Small intestine (tissue), 7 donors: ENCODE results near the gene TSEN15. TPM values are rescaled to one million over a fixed set of nuclear protein-coding genes. Genes with fewer than 3 reads are reported as not detected.

Experiments used
- DNase-seq, 2 donors: peaks; one replicate each; pipeline versions ENCODE4 v3.0.0 to v3.0.0-alpha.2; 2013
- FAIRE-seq: peaks from 2 replicates; lab custom pipeline; 2012; peaks lifted over from hg19 to GRCh38; lab: Jason Lieb, UNC
- H3K27ac ChIP-seq, 3 donors: one replicate each; pipeline ENCODE4 v1.5.1; 2013; ENCODE audit warnings: low read length in 2 of 3, mild to moderate bottlenecking in 2 of 3, control low read depth in 1 of 3, inconsistent platforms in 1 of 3, low read depth in 1 of 3, moderate library complexity in 1 of 3
- H3K27me3 ChIP-seq, 3 donors: one replicate each; pipeline ENCODE4 v1.6.1; 2013; ENCODE audit warnings: low read length in 3 of 3, inconsistent platforms in 1 of 3; ENCODE audit not compliant: control insufficient read depth in 3 of 3, insufficient read depth in 3 of 3
- H3K36me3 ChIP-seq, 3 donors: one replicate each; pipeline ENCODE4 v1.6.1; 2013; ENCODE audit warnings: low read length in 3 of 3, inconsistent platforms in 1 of 3, low read depth in 1 of 3, mild to moderate bottlenecking in 1 of 3, moderate library complexity in 1 of 3; ENCODE audit not compliant: control insufficient read depth in 3 of 3, insufficient read depth in 2 of 3
- H3K4me1 ChIP-seq, 3 donors: one replicate each; pipeline ENCODE4 v1.6.1; 2013; ENCODE audit warnings: low read length in 2 of 3, inconsistent platforms in 1 of 3, low read depth in 1 of 3, mild to moderate bottlenecking in 1 of 3, moderate library complexity in 1 of 3; ENCODE audit not compliant: control insufficient read depth in 3 of 3, insufficient read depth in 2 of 3
- H3K4me3 ChIP-seq, 3 donors: one replicate each; pipeline ENCODE4 v1.5.1; 2013; ENCODE audit warnings: low read length in 3 of 3, control low read depth in 1 of 3, inconsistent platforms in 1 of 3, low read depth in 1 of 3, mild to moderate bottlenecking in 1 of 3, moderate library complexity in 1 of 3
- H3K9me3 ChIP-seq, 2 donors: one replicate each; pipeline ENCODE4 v1.6.1; 2013; ENCODE audit warnings: low read depth in 1 of 2, low read length in 1 of 2; ENCODE audit not compliant: control insufficient read depth in 2 of 2, insufficient read depth in 1 of 2
- WGBS, 3 donors: extraction: QIAGEN DNeasy Blood & Tissue Kit; methylation state at CpG; one replicate each; pipeline ENCODE4 v1.1.7; 2013; 5-methylcytosine and 5-hydroxymethylcytosine counted together
- polyA plus RNA-seq, 4 donors: library from polyadenylated mRNA; stranded (reverse) in 3 of 4; unstranded in 1 of 4; fragments of 200-250 nt in 3 of 4; fragments of 120-200 nt in 1 of 4; gene quantifications; one replicate each; pipeline versions ENCODE4 v1.2.1 to v1.2.3, GENCODE V29; 2013
- donor health status: healthy with polysubstance abuse.
- donor health status: control.
- donor health status: control.
- donor health status: Bipolar disorder and iron deficiency.
- donor health status: healthy.

Gene TSEN15
- polyA plus RNA-seq, 4 donors = 7.6 to 25.3 (median 15.4) TPM

DNA sequence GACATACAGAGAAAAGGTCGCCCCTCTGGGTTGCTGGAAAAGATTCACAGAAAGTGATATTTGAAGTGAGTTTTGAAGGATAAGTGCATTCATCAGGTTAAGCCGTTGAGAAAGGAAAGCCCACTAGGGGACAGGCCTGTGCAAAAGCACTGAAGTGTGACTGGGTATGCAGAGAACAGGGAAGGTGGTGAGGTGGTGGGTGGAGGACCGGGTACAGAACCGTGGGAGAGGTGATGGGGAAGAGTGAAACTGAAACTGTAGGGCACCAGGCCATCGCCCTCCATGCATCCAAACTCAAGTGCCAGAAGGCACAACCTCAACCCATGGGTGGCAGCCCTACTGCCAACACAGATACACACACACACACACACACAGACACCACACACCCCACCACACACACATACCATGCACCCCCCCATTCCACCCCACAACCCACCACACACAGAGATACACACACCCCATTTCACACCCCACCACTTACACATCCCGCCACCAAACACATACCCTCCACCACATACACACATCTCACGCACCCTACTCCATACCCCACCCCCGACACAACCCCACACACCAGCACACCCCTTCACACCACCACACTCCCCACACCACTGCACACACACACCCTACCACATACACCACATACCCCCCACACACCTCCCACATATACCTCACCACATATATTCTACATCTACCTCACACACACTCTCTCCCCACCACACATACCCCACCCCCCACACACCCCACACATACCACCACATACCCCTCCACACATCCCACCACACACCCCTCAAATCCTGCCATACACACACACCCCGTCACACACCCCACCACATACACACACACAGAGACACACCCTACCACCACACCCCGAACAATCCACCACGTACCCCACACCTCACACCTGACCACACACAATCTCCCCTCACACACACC is 59.0 kb downstream of the TSEN15 start:
- 75 to 85% (median 77%) methylated on average over 11 of the region's 11 CpGs for WGBS, 3 donors
- no peaks in the 10 kb centered on the region for H3K4me1 ChIP-seq
- no peaks in the 10 kb centered on the region for H3K36me3 ChIP-seq
- H3K9me3 ChIP-seq = no peaks in the 10 kb centered on the region
- H3K27me3 ChIP-seq = no peaks in the 10 kb centered on the region
- DNase-seq = no peak
- no peak overlapping the region for H3K27ac ChIP-seq
- no peak overlapping the region for H3K4me3 ChIP-seq
- FAIRE-seq = no peak

DNA sequence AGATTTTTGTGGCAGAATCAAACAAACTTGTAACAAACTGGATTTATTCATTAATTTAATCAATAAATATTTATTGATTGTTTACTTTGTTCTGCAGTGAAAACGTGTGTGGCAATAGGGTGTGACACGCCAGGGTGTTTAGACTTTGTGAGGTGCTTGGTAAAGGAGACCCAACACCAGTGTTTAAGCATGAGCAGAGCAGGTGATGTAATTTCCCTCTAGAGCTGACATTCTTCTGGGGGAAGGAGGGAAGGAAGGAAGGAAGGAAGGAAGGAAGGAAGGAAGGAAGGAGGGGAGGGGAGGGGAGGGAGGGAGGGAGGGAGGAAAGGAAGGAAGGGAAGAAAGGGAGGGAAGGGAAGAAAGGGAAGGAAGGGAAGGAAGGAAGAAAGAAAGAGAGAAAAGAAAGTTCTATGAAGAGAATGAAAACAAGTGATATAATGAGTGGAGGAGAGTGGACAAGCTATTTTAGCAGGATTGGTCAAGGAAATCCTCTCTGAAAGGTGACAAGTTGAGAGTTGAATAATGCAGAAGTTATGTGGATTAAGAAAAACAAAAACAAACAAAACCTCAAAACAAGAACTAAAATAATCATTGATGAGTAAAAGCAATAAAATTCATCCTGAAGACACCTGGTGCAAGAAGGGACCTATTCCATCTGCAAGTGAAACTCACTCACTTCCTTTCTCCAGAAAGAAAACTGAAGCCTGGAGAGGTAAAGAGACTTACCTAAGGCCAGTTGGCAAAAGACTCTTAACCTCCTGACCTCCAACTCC is 60.8 kb downstream of the TSEN15 start:
- Histone ChIP-seq H3K4me1 (no peaks in the 10 kb centered on the region), H3K4me3 (no peak overlapping the region), H3K9me3 (no peaks in the 10 kb centered on the region), H3K36me3 (no peaks in the 10 kb centered on the region), H3K27me3 (no peaks in the 10 kb centered on the region), H3K27ac (no peak overlapping the region)
- DNase-seq (no peak), FAIRE-seq (no peak)
- WGBS, 3 donors = 39 to 68% (median 42%) methylated on average over 2 of the region's 2 CpGs

GRCh38 chr1:184113251-184113650 is 61.7 kb downstream of the TSEN15 start:
- no peaks in the 10 kb centered on the region for H3K4me1 ChIP-seq
- FAIRE-seq (no peak), DNase-seq (no peak)
- H3K4me3 ChIP-seq = no peak overlapping the region
- 73 to 84% (median 79%) methylated on average over 1 of the region's 1 CpG for WGBS, 3 donors
- no peaks in the 10 kb centered on the region for H3K9me3 ChIP-seq
- no peaks in the 10 kb centered on the region for H3K36me3 ChIP-seq
- no peaks in the 10 kb centered on the region for H3K27me3 ChIP-seq
- no peak overlapping the region for H3K27ac ChIP-seq

GRCh38 chr1:184114818-184115398 is 63.4 kb downstream of the TSEN15 start:
- Histone ChIP-seq H3K27ac (no peak overlapping the region), H3K36me3 (no peaks in the 10 kb centered on the region), H3K4me3 (no peak overlapping the region), H3K9me3 (no peaks in the 10 kb centered on the region), H3K27me3 (no peaks in the 10 kb centered on the region), H3K4me1 (no peaks in the 10 kb centered on the region)
- no peak for DNase-seq
- no peak for FAIRE-seq

DNA sequence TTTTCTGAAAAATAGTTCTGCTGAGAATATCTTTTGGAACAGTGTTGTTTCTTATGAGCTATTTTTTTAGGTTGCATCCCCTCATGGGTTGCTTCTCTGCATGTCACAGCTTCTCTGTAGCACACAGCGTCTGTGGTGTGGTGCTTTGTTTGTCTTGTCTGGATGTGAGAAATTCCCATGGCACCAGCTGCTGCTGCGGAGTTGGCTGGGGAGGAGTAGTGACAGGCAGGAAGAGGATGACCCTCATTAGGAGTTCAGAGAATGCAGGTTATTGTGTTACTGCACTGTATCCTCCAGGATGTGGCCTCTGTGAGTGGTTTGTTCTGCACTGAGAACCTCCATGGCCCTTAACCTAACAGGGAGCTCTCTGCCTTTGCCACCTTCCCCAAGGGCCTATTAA is 64.8 kb downstream of the TSEN15 start:
- no peak for DNase-seq
- WGBS, 3 donors = 65 to 74% (median 72%) methylated on average over 2 of the region's 2 CpGs
- Histone ChIP-seq H3K27ac (no peak overlapping the region), H3K4me3 (no peak overlapping the region), H3K36me3 (no peaks in the 10 kb centered on the region), H3K27me3 (no peaks in the 10 kb centered on the region), H3K9me3 (no peaks in the 10 kb centered on the region), H3K4me1 (no peaks in the 10 kb centered on the region)
- no peak for FAIRE-seq

GRCh38 chr1:184118046-184118445 is 66.5 kb downstream of the TSEN15 start:
- H3K9me3 ChIP-seq = no peaks in the 10 kb centered on the region
- H3K27ac ChIP-seq = no peak overlapping the region
- DNase-seq (no peak), FAIRE-seq (no peak)
- 78 to 85% (median 78%) methylated on average over 2 of the region's 2 CpGs for WGBS, 3 donors
- no peaks in the 10 kb centered on the region for H3K36me3 ChIP-seq
- H3K4me1 ChIP-seq = no peaks in the 10 kb centered on the region
- H3K4me3 ChIP-seq = no peak overlapping the region
- H3K27me3 ChIP-seq = no peaks in the 10 kb centered on the region

Other genes starting within 250 kb of the TSEN15 start
- gene RGL1, start 246.6 kb upstream of the TSEN15 start, polyA plus RNA-seq = 10 to 100 TPM in 1 of 4 donors, 1 to 10 TPM in 3; 4.2 to 55.5 (median 8.0) TPM
- under 1 TPM in 2 of 4 donors, not detected in 2; 0.43 to 0.68 TPM for gene COLGALT2, start 14.0 kb upstream of the TSEN15 start, polyA plus RNA-seq